ENCODE data around the gene CTDSP1.

Gene CTDSP1

DNA sequence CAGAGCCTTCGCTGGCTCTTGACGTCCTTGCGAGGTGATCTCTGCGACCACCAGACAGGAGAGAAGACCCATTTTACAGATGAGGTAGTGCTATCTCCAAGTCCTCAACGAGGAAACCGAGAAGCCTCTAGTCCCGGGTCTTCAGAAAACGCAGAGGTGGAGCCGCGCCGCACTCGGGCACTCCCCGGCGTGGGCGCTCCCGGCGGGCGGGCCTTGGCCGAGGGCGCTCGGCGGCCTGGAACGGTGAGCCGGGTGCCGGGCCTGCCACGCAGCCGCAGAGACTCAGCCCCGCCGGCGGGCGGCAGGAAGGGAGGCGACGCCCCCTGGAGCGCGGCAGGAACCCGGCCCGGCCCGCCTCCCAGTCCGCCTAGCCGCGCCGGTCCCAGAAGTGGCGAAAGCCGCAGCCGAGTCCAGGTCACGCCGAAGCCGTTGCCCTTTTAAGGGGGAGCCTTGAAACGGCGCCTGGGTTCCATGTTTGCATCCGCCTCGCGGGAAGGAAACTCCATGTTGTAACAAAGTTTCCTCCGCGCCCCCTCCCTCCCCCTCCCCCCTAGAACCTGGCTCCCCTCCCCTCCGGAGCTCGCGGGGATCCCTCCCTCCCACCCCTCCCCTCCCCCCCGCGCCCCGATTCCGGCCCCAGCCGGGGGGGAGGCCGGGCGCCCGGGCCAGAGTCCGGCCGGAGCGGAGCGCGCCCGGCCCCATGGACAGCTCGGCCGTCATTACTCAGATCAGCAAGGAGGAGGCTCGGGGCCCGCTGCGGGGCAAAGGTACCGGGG is at the start of gene CTDSP1:
Gene CTDSP1 (plus strand): TSS at position 478 of the 776 bp plus-strand sequence. CDS start 223 bp downstream, at position 701.
- H3K4me3 ChIP-seq (ENCODE audit: low read depth, low read length), result peak within 1 kb of the TSS; percentile 63
- peak within 1 kb of the TSS; percentile 54 for H3K9ac ChIP-seq (ENCODE audit: low read depth, low read length)
- no peaks in the 10 kb centered on the region for H3K9me3 ChIP-seq (ENCODE audit: control insufficient read depth, insufficient read depth, low read length)
- H3K27me3 ChIP-seq (ENCODE audit: control insufficient read depth, insufficient read depth, low read length), result peaks cover 33% of the 10 kb centered on the region
- H3K4me1 ChIP-seq (ENCODE audit: control insufficient read depth, insufficient read depth, low read length), result peaks cover 2% of the 10 kb centered on the region
- H3K36me3 ChIP-seq (ENCODE audit: control insufficient read depth, insufficient read depth, low read length), result peaks cover 5% of the 10 kb centered on the region

GRCh38 chr2:218354045-218354444 is 45.6 kb upstream of the CTDSP1 start:
- Histone ChIP-seq H3K36me3 (ENCODE audit: control insufficient read depth, insufficient read depth, low read length) (no peaks in the 10 kb centered on the region), H3K27me3 (ENCODE audit: control insufficient read depth, insufficient read depth, low read length) (no peaks in the 10 kb centered on the region), H3K9me3 (ENCODE audit: control insufficient read depth, insufficient read depth, low read length) (peaks cover 2% of the 10 kb centered on the region), H3K4me3 (ENCODE audit: low read depth, low read length) (no peak overlapping the region), H3K4me1 (ENCODE audit: control insufficient read depth, insufficient read depth, low read length) (peaks cover 5% of the 10 kb centered on the region), H3K9ac (ENCODE audit: low read depth, low read length) (no peak overlapping the region)

GRCh38 chr2:218354850-218355443 is 44.7 kb upstream of the CTDSP1 start:
- Histone ChIP-seq H3K9ac (ENCODE audit: low read depth, low read length) (no peak overlapping the region), H3K27me3 (ENCODE audit: control insufficient read depth, insufficient read depth, low read length) (no peaks in the 10 kb centered on the region), H3K36me3 (ENCODE audit: control insufficient read depth, insufficient read depth, low read length) (no peaks in the 10 kb centered on the region), H3K4me1 (ENCODE audit: control insufficient read depth, insufficient read depth, low read length) (peaks cover 5% of the 10 kb centered on the region), H3K9me3 (ENCODE audit: control insufficient read depth, insufficient read depth, low read length) (peaks cover 2% of the 10 kb centered on the region), H3K4me3 (ENCODE audit: low read depth, low read length) (no peak overlapping the region)

DNA sequence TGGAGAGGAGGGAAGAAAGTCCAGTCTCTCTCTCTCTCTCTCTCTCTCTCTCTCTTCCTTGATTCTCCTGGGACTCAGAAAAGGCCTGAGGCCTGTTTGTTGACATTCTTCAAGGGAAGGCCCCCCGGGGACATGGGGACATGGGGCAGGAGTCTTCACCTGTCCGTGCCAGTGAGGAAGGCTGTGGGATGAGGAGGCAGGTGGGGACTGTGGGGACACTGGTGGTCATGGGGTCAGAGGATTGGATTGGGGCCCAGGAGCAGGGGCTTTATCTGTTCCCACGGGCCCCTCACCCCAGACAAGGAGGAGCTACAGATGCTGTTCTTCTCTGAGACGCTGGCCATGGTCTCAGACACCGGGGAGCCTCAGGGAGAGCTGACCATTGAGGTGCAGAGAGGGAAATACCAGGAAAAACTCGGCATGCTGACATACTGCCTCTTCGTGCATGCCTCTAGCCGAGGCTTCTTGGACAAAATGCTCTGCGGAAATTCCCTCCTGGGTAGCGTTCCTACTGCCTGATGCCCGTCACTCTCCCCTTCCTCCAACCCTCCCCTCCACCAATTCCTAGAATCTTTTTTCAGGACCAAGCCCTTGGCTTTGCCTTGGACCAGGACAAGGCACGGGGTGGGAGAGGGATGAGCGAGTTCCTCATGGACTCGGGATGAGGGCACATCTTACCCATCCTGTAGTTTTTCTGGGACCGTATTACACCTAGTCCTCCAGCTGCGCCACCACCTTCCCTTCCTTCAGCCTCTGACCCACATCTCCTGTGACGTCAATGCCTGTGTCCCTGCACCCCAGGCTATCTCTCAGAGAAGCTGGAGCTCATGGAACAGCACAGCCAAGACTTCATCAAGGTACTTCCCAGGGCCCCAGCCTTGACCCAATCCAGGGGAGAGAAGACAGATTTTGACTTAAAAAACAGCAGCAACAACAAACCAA is 42.2 kb upstream of the CTDSP1 start:
- H3K4me3 ChIP-seq (ENCODE audit: low read depth, low read length), result no peak overlapping the region
- no peak overlapping the region for H3K9ac ChIP-seq (ENCODE audit: low read depth, low read length)

DNA sequence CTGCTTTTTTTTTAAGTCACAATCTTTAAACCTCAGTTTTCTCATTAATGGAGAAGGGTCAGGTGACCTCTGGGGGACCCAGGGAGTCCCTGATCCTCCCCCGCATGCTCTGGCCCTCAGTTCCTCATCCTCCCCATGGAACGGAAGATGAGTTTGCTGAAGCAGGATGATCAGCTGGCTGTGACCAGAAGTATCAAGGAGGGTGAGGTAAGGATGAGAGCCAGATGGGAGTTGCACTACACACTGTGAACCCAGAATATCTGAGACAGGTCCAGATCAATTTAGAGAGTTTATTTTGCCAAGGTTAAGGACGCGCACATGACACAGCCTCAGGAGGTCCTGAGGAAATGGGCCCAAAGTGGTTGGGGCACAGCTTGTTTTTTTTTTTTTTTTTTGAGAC is 39.2 kb upstream of the CTDSP1 start:
- H3K4me1 ChIP-seq (ENCODE audit: control insufficient read depth, insufficient read depth, low read length), result peaks cover 5% of the 10 kb centered on the region
- no peak overlapping the region for H3K4me3 ChIP-seq (ENCODE audit: low read depth, low read length)
- no peaks in the 10 kb centered on the region for H3K27me3 ChIP-seq (ENCODE audit: control insufficient read depth, insufficient read depth, low read length)
- H3K9me3 ChIP-seq (ENCODE audit: control insufficient read depth, insufficient read depth, low read length), result no peaks in the 10 kb centered on the region
- H3K36me3 ChIP-seq (ENCODE audit: control insufficient read depth, insufficient read depth, low read length), result no peaks in the 10 kb centered on the region
- no peak overlapping the region for H3K9ac ChIP-seq (ENCODE audit: low read depth, low read length)

More for the DNA sequence above, 42.2 kb upstream of the CTDSP1 start:
- peaks cover 5% of the 10 kb centered on the region for H3K4me1 ChIP-seq (ENCODE audit: control insufficient read depth, insufficient read depth, low read length)
- H3K36me3 ChIP-seq (ENCODE audit: control insufficient read depth, insufficient read depth, low read length), result no peaks in the 10 kb centered on the region
- H3K9me3 ChIP-seq (ENCODE audit: control insufficient read depth, insufficient read depth, low read length), result no peaks in the 10 kb centered on the region
- no peaks in the 10 kb centered on the region for H3K27me3 ChIP-seq (ENCODE audit: control insufficient read depth, insufficient read depth, low read length)

DNA sequence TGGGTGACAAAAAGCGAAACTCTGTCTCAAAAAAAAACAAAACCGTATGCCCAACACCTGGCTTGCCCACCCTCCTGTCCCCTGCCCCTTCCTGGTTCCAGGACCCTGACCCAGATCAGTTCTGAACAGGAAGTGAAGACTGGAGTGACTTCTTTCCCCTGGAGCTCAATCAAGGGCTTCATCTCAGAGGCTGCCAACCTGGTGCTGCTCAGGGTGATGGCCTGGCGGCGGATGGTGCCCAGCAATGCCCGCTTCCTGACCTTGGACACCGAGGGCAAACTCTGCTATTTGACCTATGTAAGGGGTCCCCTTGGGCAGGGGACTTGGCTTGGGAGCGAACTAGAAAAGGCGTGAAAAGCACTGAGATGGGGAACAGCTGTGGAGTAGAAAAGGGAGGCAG is 37.1 kb upstream of the CTDSP1 start:
- Histone ChIP-seq H3K27me3 (ENCODE audit: control insufficient read depth, insufficient read depth, low read length) (peaks cover 4% of the 10 kb centered on the region), H3K36me3 (ENCODE audit: control insufficient read depth, insufficient read depth, low read length) (peaks cover 2% of the 10 kb centered on the region), H3K4me3 (ENCODE audit: low read depth, low read length) (no peak overlapping the region), H3K4me1 (ENCODE audit: control insufficient read depth, insufficient read depth, low read length) (peaks cover 4% of the 10 kb centered on the region), H3K9ac (ENCODE audit: low read depth, low read length) (no peak overlapping the region), H3K9me3 (ENCODE audit: control insufficient read depth, insufficient read depth, low read length) (no peaks in the 10 kb centered on the region)

DNA sequence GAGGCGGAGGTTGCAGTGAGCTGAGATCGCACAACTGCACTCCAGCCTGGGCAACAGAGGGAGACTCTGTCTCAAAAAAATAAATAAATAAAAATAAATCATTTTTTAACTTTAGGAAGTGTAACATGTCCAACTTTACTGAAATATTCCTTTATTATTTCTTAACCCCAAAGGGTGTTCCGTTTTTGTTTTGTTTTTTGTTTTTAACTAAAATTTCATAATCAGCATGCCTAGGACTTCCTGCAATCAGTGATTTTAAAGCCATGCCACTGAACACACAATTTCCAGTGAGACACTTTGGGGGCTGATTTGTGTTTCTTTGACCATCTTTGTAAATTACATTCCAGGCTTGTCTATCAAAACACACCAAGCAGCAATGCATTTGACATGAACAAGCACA is 35.9 kb upstream of the CTDSP1 start:
- H3K9ac ChIP-seq (ENCODE audit: low read depth, low read length), result no peak overlapping the region
- H3K36me3 ChIP-seq (ENCODE audit: control insufficient read depth, insufficient read depth, low read length), result peaks cover 2% of the 10 kb centered on the region
- H3K27me3 ChIP-seq (ENCODE audit: control insufficient read depth, insufficient read depth, low read length), result peaks cover 4% of the 10 kb centered on the region
- no peaks in the 10 kb centered on the region for H3K9me3 ChIP-seq (ENCODE audit: control insufficient read depth, insufficient read depth, low read length)
- H3K4me1 ChIP-seq (ENCODE audit: control insufficient read depth, insufficient read depth, low read length), result peaks cover 4% of the 10 kb centered on the region
- no peak overlapping the region for H3K4me3 ChIP-seq (ENCODE audit: low read depth, low read length)

GRCh38 chr2:218364196-218364595 is 35.5 kb upstream of the CTDSP1 start:
- Histone ChIP-seq H3K9me3 (ENCODE audit: control insufficient read depth, insufficient read depth, low read length) (no peaks in the 10 kb centered on the region), H3K9ac (ENCODE audit: low read depth, low read length) (no peak overlapping the region), H3K4me3 (ENCODE audit: low read depth, low read length) (no peak overlapping the region), H3K27me3 (ENCODE audit: control insufficient read depth, insufficient read depth, low read length) (peaks cover 4% of the 10 kb centered on the region), H3K4me1 (ENCODE audit: control insufficient read depth, insufficient read depth, low read length) (peaks cover 4% of the 10 kb centered on the region), H3K36me3 (ENCODE audit: control insufficient read depth, insufficient read depth, low read length) (peaks cover 2% of the 10 kb centered on the region)

GRCh38 chr2:218366621-218367414 is 32.9 kb upstream of the CTDSP1 start:
- Histone ChIP-seq H3K9ac (ENCODE audit: low read depth, low read length) (peak overlapping the region; percentile 79), H3K27me3 (ENCODE audit: control insufficient read depth, insufficient read depth, low read length) (peaks cover 8% of the 10 kb centered on the region), H3K4me1 (ENCODE audit: control insufficient read depth, insufficient read depth, low read length) (peaks cover 4% of the 10 kb centered on the region), H3K4me3 (ENCODE audit: low read depth, low read length) (peak overlapping the region; percentile 91), H3K36me3 (ENCODE audit: control insufficient read depth, insufficient read depth, low read length) (peaks cover 2% of the 10 kb centered on the region), H3K9me3 (ENCODE audit: control insufficient read depth, insufficient read depth, low read length) (no peaks in the 10 kb centered on the region)

- Histone ChIP-seq H3K4me3 (ENCODE audit: low read depth, low read length) (peak overlapping the region; percentile 91), H3K9me3 (ENCODE audit: control insufficient read depth, insufficient read depth, low read length) (no peaks in the 10 kb centered on the region), H3K27me3 (ENCODE audit: control insufficient read depth, insufficient read depth, low read length) (peaks cover 8% of the 10 kb centered on the region), H3K4me1 (ENCODE audit: control insufficient read depth, insufficient read depth, low read length) (peaks cover 4% of the 10 kb centered on the region), H3K9ac (ENCODE audit: low read depth, low read length) (peak overlapping the region; percentile 79), H3K36me3 (ENCODE audit: control insufficient read depth, insufficient read depth, low read length) (peaks cover 2% of the 10 kb centered on the region)
These were observed 32.1 kb upstream of the CTDSP1 start for GRCh38 chr2:218367415-218368149.

Measured in iPS-15b (cell line).